AG10803 (cell line): ENCODE measurements around the gene RAVER1.
"Not testable (repeated sequence)": the region's sequence is repeated elsewhere in the genome, so short reads cannot be mapped to it uniquely, and the experiment has no call there.

ENCODE experiments used
- DNase-seq: peaks from one replicate; pipeline ENCODE4 v3.0.0; 2010; ENCODE audit warnings: low read depth
- H3K4me3 ChIP-seq: 2 replicates; pipeline ENCODE4 v1.5.1; 2011; ENCODE audit warnings: mild to moderate bottlenecking, low read length, control low read depth
- TF ChIP-seq, protein P1 (sequence below): conservative IDR thresholded peaks from 2 replicates; pipeline ENCODE4 v1.5.1; 2011; ENCODE audit warnings: mild to moderate bottlenecking, low read length, control low read depth, inconsistent platforms

Gene RAVER1

DNA sequence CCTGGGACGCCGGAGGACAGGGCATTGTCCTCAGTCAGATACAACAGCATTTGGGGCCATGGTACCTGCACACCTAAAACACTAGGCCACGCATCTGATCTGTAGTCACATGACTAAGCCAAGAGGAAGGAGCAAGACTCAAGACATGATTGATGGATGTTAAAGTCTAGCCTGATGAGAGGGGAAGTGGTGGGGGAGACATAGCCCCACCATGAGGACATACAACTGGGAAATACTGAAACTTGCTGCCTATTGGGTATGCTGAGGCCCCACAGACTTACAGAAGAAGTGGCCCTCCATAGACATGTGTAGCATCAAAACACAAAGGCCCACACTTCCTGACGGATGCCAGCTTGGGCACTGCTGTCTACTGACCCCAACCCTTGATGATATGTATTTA is 47.9 kb downstream of the RAVER1 start:
- TF ChIP-seq, protein P1, sequence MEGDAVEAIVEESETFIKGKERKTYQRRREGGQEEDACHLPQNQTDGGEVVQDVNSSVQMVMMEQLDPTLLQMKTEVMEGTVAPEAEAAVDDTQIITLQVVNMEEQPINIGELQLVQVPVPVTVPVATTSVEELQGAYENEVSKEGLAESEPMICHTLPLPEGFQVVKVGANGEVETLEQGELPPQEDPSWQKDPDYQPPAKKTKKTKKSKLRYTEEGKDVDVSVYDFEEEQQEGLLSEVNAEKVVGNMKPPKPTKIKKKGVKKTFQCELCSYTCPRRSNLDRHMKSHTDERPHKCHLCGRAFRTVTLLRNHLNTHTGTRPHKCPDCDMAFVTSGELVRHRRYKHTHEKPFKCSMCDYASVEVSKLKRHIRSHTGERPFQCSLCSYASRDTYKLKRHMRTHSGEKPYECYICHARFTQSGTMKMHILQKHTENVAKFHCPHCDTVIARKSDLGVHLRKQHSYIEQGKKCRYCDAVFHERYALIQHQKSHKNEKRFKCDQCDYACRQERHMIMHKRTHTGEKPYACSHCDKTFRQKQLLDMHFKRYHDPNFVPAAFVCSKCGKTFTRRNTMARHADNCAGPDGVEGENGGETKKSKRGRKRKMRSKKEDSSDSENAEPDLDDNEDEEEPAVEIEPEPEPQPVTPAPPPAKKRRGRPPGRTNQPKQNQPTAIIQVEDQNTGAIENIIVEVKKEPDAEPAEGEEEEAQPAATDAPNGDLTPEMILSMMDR = no peak
- no peak overlapping the region for H3K4me3 ChIP-seq
- no peak for DNase-seq

GRCh38 chr19:10284960-10285278 is 48.4 kb downstream of the RAVER1 start:
- H3K4me3 ChIP-seq = no peak overlapping the region
- DNase-seq = no peak
- TF ChIP-seq, protein P1 = no peak

DNA sequence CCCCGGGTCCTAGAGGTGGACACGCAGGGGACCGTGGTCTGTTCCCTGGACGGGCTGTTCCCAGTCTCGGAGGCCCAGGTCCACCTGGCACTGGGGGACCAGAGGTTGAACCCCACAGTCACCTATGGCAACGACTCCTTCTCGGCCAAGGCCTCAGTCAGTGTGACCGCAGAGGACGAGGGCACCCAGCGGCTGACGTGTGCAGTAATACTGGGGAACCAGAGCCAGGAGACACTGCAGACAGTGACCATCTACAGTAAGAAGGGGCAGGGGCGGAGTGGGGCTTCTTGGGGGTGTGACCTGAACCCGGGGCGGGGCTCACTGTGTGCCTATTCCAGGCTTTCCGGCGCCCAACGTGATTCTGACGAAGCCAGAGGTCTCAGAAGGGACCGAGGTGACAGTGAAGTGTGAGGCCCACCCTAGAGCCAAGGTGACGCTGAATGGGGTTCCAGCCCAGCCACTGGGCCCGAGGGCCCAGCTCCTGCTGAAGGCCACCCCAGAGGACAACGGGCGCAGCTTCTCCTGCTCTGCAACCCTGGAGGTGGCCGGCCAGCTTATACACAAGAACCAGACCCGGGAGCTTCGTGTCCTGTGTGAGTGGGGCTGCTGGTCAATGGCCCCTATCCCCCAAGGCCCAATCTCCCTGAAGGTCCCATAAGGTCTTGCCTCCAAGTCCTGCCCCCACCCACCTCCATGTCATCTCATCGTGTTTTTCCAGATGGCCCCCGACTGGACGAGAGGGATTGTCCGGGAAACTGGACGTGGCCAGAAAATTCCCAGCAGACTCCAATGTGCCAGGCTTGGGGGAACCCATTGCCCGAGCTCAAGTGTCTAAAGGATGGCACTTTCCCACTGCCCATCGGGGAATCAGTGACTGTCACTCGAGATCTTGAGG is 49.0 kb downstream of the RAVER1 start:
- DNase-seq = no peak
- H3K4me3 ChIP-seq = no peak overlapping the region
- TF ChIP-seq, protein P1 = no peak

DNA sequence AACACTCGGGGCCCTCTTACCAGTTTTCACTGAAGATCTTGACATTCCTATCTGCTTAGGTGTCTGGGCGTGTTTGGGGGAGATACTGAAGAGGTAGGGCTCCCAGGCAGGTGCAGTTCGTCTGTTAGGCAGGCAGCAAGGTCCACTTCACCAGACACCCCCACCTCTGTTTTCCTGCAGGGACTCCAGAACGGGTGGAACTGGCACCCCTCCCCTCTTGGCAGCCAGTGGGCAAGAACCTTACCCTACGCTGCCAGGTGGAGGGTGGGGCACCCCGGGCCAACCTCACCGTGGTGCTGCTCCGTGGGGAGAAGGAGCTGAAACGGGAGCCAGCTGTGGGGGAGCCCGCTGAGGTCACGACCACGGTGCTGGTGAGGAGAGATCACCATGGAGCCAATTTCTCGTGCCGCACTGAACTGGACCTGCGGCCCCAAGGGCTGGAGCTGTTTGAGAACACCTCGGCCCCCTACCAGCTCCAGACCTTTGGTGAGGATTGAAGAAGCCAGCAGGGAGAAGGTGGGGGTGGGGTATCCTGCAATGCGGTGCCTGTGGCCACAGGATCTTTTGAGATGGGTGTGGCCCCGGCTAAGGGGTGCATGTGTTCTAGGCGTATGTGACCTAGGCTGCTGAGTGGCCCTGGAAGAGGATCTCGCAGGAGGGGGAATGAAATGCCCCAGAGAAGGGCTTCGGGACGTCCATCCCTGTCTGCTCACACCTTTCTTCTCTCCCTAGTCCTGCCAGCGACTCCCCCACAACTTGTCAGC is 49.8 kb downstream of the RAVER1 start:
- TF ChIP-seq, protein P1 = no peak
- H3K4me3 ChIP-seq = no peak overlapping the region
- no peak for DNase-seq

- not testable (repeated sequence) for H3K4me3 ChIP-seq, DNase-seq
These were observed 51.3 kb downstream of the RAVER1 start for GRCh38 chr19:10282043-10282442.

GRCh38 chr19:10279737-10280442 is 53.4 kb downstream of the RAVER1 start:
- H3K4me3 ChIP-seq = no peak overlapping the region
- TF ChIP-seq, protein P1 = no peak
- no peak for DNase-seq

DNA sequence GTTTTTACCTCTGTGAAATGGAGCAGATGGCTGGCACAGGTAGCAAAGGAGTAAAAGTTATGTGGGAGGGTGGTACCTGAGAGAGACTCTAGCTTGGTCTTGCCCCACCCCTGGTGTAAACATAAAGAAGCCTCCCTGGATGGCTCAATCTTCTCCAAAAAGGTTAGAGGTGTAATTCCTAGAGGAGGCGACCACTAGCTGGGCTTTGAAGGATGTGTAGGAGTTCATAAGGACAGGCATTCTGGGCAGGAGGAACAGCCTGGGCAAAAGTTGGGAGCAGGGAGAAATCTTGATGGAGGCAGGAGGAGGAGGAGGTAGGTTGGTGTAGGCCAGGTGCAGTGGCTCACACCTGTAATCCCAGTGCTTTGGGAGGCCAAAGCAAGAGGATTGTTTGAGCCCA is 54.4 kb downstream of the RAVER1 start:
- no peak for DNase-seq
- no peak overlapping the region for H3K4me3 ChIP-seq
- TF ChIP-seq, protein P1 = no peak
